NOMO-1 treated with dmso at 0.1 percent for 144 hours (cell line): Measurements from ENCODE around the gene SLC6A9.
A peak's percentile ranks its signal among the peaks of the same experiment; 100 is the strongest.

Experiments
- DNase-seq: peaks from one replicate; lab custom pipeline; 2025; ENCODE audit not compliant: unreplicated experiment; lab: John Stamatoyannopoulos, UW

SLC6A9 gene

GRCh38 chr1:44031252-44032169 is at the start of gene SLC6A9:
SLC6A9 (minus strand) TSS chr1:44031462; CDS start chr1:44024277, 7,185 bp downstream.
- DNase-seq: no peak

DNA sequence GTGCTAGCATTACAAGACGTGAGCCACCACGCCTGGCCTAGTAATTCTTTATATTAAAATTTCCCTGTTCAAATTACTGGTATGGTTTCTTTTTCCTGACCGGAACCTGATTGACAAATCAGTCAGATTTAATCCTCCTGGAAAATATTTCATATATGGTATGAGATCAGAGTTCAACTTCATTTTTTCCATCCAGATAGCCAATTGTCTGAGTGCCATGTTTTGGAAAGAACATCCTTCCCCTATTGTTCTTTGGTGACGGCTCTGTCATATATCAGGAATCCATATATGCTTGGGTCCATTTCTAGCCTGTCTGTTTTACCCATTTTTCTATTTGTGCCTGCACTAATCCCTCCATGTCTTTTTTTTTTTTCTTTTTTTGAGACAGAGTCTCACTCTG is 48.3 kb upstream of the SLC6A9 start:
- no peak for DNase-seq

DNA sequence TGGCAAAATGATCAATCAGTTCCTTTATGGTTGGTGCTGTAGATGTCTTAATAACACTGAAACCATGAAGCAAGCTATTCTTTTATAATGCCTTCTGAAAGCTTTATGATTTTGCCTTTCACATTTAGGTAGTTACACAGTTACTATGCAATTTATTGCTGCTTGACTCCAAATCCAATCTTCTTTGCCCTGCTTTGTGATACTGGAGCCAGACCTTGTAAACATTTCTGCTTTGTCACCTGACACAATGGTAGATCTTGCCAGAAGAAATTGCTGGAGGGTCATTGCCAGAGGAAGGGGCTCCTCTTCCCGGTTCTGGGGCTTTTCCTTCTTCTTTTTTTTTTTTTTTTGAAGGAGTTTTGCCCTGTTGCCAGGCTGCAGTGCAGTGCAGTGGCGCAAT is 46.8 kb upstream of the SLC6A9 start:
- DNase-seq: no peak

DNA sequence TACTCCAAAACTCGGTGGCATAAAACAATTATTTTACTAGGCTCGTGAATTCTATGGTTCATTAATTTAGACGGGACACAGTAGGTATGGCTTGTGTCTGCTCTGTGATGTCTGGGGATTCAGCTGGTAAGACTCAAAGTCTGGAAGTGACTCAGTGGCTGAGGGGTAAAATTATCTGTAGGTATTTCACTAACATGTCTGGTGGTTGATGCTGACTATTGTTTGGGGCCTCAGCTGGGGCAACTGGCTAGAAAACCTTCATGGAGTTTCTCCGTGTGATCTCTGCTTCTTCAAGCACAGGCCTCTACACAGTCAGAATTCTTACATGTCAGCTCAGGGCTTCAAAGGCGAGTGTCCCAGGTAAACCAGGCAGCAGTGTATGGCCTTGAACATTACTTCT is 46.2 kb upstream of the SLC6A9 start:
- no peak for DNase-seq

DNA sequence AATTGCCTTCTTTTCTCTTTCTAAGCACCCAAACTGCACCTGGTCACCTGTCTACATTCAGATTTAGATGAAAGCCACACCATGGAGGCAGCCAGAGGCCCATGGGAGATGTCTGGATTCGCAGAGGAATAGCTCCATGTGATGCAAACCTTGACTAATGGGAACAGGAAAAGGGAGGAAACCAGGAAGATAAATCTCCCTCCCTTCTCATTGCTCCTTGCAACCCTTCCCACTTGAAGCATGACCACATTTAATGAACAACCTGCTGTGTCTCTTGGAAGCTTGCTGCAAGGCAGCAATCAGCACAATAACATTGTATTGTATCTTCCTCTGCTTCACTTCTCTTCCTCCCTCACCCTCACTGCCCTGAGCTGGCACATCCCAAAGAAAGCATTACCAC is 44.8 kb upstream of the SLC6A9 start:
- DNase-seq: no peak

- DNase-seq: no peak
Observed at GRCh38 chr1:44074415-44074814, 43.2 kb upstream of the SLC6A9 start.

GRCh38 chr1:44073528-44073927 is 42.3 kb upstream of the SLC6A9 start:
- DNase-seq: peak; percentile 75

DNA sequence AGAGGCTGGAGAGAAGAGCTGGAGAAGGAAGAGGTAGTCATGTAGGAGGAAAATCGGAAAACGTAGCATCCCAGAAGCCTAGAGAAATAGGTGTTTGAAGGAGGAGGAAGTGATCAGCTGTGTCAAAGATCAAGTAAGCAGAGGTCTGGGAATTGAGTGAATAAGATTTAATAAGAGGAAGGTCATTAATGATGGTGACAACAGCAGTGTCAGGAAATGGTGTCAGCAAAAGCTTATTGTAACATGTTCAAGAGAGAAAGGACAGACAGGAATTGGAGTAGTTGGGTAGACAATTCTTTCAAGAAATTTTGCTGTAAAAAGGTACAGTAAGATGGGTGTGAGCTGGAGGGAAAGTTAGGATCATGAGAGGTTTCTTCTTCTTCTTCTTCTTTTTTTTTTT is 41.6 kb upstream of the SLC6A9 start:
- no peak for DNase-seq

DNA sequence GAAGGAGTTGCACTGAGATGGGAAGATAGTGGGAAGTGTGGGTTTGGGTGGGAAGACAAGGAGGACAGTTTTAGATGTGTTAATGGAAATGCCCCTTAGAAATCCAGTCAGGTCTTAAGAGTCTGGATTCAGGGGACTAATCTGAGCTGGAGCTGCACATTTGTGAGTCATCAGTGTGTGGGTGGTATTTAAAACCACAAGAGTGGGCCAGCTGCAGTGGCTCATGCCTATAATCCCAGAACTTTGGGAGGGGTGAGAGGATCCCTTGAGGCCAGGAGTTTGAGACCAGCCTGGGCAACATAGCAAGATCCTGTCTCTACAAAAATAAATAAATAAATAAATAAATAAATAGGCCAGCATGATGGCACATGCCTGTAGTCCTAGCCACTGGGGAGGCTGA is 40.9 kb upstream of the SLC6A9 start:
- no peak for DNase-seq

- DNase-seq: peak; percentile 8
Observed at GRCh38 chr1:44071461-44071860, 40.2 kb upstream of the SLC6A9 start.

- peak; percentile 49 for DNase-seq
Observed at GRCh38 chr1:44068442-44068921, 37.2 kb upstream of the SLC6A9 start.

GRCh38 chr1:44067266-44068250 is 36.3 kb upstream of the SLC6A9 start:
- DNase-seq: no peak

DNA sequence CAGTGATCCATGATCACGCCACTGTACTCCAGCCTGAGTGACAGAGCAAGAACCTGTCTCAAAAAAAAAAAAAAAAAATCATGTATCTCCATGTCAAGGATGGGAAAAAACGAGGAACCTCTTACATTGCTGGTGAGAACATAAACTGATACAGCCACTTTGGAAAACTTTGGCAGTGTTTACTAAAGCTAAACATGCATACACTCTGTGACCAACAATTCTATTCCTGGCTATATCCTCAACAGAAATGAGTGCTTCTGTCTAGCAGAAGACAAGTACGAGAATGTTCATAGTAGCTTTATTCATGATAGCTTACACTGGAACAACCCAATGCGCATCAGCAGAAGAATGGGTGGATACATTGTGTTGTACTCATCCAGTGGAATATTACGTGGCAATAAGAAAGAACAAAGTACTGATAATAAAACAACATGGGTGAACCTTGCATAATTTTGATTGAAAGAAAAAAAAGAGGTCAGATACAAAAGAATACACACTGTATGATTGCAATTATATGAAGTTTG is 31.5 kb upstream of the SLC6A9 start:
- DNase-seq: no peak

- no peak for DNase-seq
Observed at GRCh38 chr1:44061857-44062256, 30.6 kb upstream of the SLC6A9 start.

DNA sequence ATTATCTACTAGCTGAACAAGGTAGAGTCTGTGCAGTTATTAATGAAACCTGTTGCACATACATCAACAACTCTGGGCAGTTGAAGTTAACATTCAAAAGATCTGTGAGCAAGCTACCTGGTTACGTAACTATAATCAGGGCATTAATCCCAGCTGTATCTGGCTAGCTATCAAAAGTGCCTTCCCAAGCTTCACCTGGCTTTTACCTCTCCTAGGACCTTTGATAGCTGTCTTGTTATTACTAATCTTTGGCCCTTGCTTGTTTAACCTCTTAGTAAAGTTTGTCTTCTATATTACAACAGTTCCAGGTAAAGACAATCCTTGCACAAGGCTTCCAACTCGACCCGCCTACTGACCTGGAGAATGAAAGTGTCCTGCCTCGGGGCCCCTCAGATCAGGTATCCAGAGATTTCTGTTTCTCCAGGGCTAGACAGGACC is 29.6 kb upstream of the SLC6A9 start:
- no peak for DNase-seq

GRCh38 chr1:44059664-44060355 is 28.5 kb upstream of the SLC6A9 start:
- DNase-seq: no peak

GRCh38 chr1:44059212-44059611 is 27.9 kb upstream of the SLC6A9 start:
- DNase-seq: no peak

DNA sequence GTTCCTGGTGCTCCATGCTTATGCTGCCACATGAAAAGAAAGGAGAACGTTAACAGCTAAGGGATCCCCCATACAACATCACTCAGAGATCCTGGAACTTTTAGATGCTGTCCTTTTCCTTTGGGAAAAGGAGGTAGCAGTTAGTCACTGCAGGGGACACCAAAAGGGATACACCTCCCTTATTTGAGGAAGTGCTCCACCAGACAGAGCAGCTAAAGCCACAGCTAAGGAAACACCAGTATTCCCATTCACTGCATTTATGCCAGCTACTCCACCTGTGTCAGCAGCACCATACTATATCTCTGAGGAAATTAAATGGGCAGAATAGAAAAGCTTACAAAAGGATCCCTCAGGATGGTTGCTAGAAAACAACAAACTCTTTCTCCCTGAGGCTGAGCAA is 26.0 kb upstream of the SLC6A9 start:
- no peak for DNase-seq

- DNase-seq: no peak
Observed at GRCh38 chr1:44053394-44053793, 22.1 kb upstream of the SLC6A9 start.

DNA sequence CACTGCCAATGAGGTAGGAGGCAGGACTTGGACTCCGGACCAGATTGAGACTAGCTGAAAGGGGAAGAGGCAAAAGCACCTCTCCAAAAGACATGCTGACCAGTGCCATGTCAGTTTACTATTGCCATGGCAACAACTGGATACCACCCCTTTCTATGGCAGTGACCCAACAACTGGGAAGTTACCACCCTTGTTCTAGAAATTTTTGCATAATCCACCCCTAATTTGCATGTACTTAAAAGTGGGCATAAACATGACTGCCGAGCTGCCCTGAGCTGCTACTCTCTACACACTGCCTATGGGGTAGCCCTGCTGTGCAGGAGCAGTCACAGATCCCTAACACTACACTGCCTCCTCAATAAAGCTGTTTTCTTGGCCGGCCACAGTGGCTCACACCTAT is 19.0 kb upstream of the SLC6A9 start:
- no peak for DNase-seq

GRCh38 chr1:44049839-44050238 is 18.6 kb upstream of the SLC6A9 start:
- DNase-seq: no peak
